PFSK-1 (cell line): Measurements from ENCODE around the gene RNASEH1.

Experiments used
- FOXP2 ChIP-seq: optimal IDR thresholded peaks from 2 replicates; pipeline ENCODE3; 2011; ENCODE audit warnings: borderline replicate concordance, control low read depth, inconsistent platforms; ENCODE audit not compliant: insufficient read depth; ENCODE audit errors: extremely low read length, extremely low read depth
- POLR2AphosphoS5 ChIP-seq: IDR thresholded peaks from 2 replicates; pipeline ENCODE4 v1.6.1; 2012; ENCODE audit warnings: low read depth, mild to moderate bottlenecking, control low read depth, low read length, moderate library complexity
- REST ChIP-seq, 2 experiments: IDR thresholded peaks; 2 replicates each; pipeline versions ENCODE4 v1.6.1 to v1.8.0; 2011 to 2012; ENCODE audit warnings: low read depth in 2 of 2, low read length in 2 of 2, control low read depth in 1 of 2, inconsistent platforms in 1 of 2, mild to moderate bottlenecking in 1 of 2, moderate library complexity in 1 of 2; ENCODE audit not compliant: insufficient read depth in 1 of 2
- SIN3A ChIP-seq: IDR thresholded peaks from 2 replicates; pipeline ENCODE4 v1.6.1; 2012; ENCODE audit warnings: mild to moderate bottlenecking, low read length, moderate library complexity, borderline replicate concordance; ENCODE audit not compliant: insufficient read depth
- TAF1 ChIP-seq: IDR thresholded peaks from 2 replicates; pipeline ENCODE4 v1.6.1; 2012; ENCODE audit warnings: low read length, control low read depth, borderline replicate concordance; ENCODE audit not compliant: insufficient read depth

RNASEH1 gene

GRCh38 chr2:3543023-3543683 is 15.0 kb downstream of the RNASEH1 start:
- no peak for TF ChIP-seq TAF1
- no peak for TF ChIP-seq POLR2AphosphoS5
- TF ChIP-seq SIN3A = no peak
- no peak for TF ChIP-seq REST (IDR thresholded peaks at IDR 0.05; ENCODE audit: insufficient read depth in 1 of 2, low read depth in 2 of 2, low read length in 2 of 2)
- no peak for TF ChIP-seq FOXP2

GRCh38 chr2:3542107-3542506 is 16.0 kb downstream of the RNASEH1 start:
- TF ChIP-seq SIN3A (no peak), POLR2AphosphoS5 (no peak), TAF1 (no peak), FOXP2 (no peak), REST (IDR thresholded peaks at IDR 0.05; ENCODE audit: insufficient read depth in 1 of 2, low read depth in 2 of 2, low read length in 2 of 2) (no peak)

- TF ChIP-seq TAF1 (no peak), SIN3A (no peak), REST (IDR thresholded peaks at IDR 0.05; ENCODE audit: insufficient read depth in 1 of 2, low read depth in 2 of 2, low read length in 2 of 2) (no peak), POLR2AphosphoS5 (no peak), FOXP2 (no peak)
These were observed 18.3 kb downstream of the RNASEH1 start for GRCh38 chr2:3539836-3540235.

- TF ChIP-seq FOXP2 = no peak
- no peak for TF ChIP-seq POLR2AphosphoS5
- no peak for TF ChIP-seq TAF1
- no peak for TF ChIP-seq REST (IDR thresholded peaks at IDR 0.05; ENCODE audit: insufficient read depth in 1 of 2, low read depth in 2 of 2, low read length in 2 of 2)
- no peak for TF ChIP-seq SIN3A
These were observed 21.2 kb downstream of the RNASEH1 start for GRCh38 chr2:3536682-3537632.
